SW480 (cell line): ENCODE data around the gene CWC27.

Source experiments
- DNase-seq: peaks from one replicate; pipeline ENCODE4 v3.0.0-alpha.2; 2016; ENCODE audit warnings: low spot score

CWC27 gene

GRCh38 chr5:65037831-65038815 lies 269.4 kb downstream of the CWC27 start:
- peak; percentile 55 for DNase-seq

GRCh38 chr5:65041296-65042158 lies 272.8 kb downstream of the CWC27 start:
- no peak for DNase-seq

- DNase-seq, result no peak
Measured at GRCh38 chr5:65043843-65044359, 275.2 kb downstream of the CWC27 start.

- no peak for DNase-seq
Measured at GRCh38 chr5:65047225-65047624, 278.5 kb downstream of the CWC27 start.

GRCh38 chr5:65047948-65048690 lies 279.4 kb downstream of the CWC27 start:
- no peak for DNase-seq

GRCh38 chr5:65050140-65050539 lies 281.4 kb downstream of the CWC27 start:
- DNase-seq, result no peak

- no peak for DNase-seq
Measured at GRCh38 chr5:65050826-65051498, 282.2 kb downstream of the CWC27 start.

- no peak for DNase-seq
Measured at GRCh38 chr5:65055938-65056337, 287.2 kb downstream of the CWC27 start.

GRCh38 chr5:65059681-65060598 lies 291.2 kb downstream of the CWC27 start:
- no peak for DNase-seq

- no peak for DNase-seq
Measured at GRCh38 chr5:65061250-65061973, 292.7 kb downstream of the CWC27 start.

- DNase-seq, result no peak
Measured at GRCh38 chr5:65061974-65062353, 293.2 kb downstream of the CWC27 start.

GRCh38 chr5:65062469-65063083 lies 293.8 kb downstream of the CWC27 start:
- no peak for DNase-seq

- DNase-seq, result no peak
Measured at GRCh38 chr5:65065001-65065511, 296.3 kb downstream of the CWC27 start.

- no peak for DNase-seq
Measured at GRCh38 chr5:65066387-65067146, 297.8 kb downstream of the CWC27 start.

GRCh38 chr5:65067147-65067506 lies 298.4 kb downstream of the CWC27 start:
- DNase-seq, result no peak
